ENCODE results near the gene THOC1. TPM values are rescaled to one million over a fixed set of nuclear protein-coding genes. Genes with fewer than 3 reads are reported as not detected.

THOC1 gene
- total RNA-seq, 4 donors from 2014 or later: 34.1 to 109 (median 42.5) TPM

- Histone ChIP-seq H3K27ac (peak overlapping the region; percentile 84 to 95 (median 92)), H3K4me3 (peak overlapping the region; percentile 59 to 84 (median 68)), H3K27me3 (no peaks in the 10 kb centered on the region), H3K9me3 (no peaks in the 10 kb centered on the region), H3K36me3 (peaks cover 0 to 11% (median 5%) of the 10 kb centered on the region in 4 donors), H3K4me1 (peaks cover 8 to 21% (median 18%) of the 10 kb centered on the region in 4 donors)
- no peak for DNase-seq
- in situ Hi-C loops (cut with MboI; ENCODE audit: low pct_ligation_motif_present in 1 of 4, low pct_unique_long_range_greater_than_20kb in 1 of 4, low sequenced_read_pairs in 3 of 4): no loop called here
- WGBS, 2 donors (ENCODE audit: low coverage in 1 of 2): 0% methylated on average over 3 to 9 of the region's 9 CpGs
- TF ChIP-seq CTCF (IDR thresholded peaks at IDR 0.05) (no peak), POLR2AphosphoS5 (IDR thresholded peaks at IDR 0.05) (no peak), EP300 (IDR thresholded peaks at IDR 0.05; ENCODE audit: low read depth) (no peak), POLR2A (IDR thresholded peaks at IDR 0.05) (no peak)
- intact Hi-C loops (cut with DNase I; ENCODE audit: low total_unique reads): no loop called here
Measured at GRCh38 chr18:267380-267687, 513 bp downstream of the THOC1 start.

- in situ Hi-C loops (cut with MboI; ENCODE audit: low pct_ligation_motif_present in 1 of 4, low pct_unique_long_range_greater_than_20kb in 1 of 4, low sequenced_read_pairs in 3 of 4): no loop called here
- no peak for TF ChIP-seq POLR2AphosphoS5 (IDR thresholded peaks at IDR 0.05)
- TF ChIP-seq EP300 (IDR thresholded peaks at IDR 0.05; ENCODE audit: low read depth): no peak
- TF ChIP-seq POLR2A (IDR thresholded peaks at IDR 0.05): no peak
- TF ChIP-seq CTCF (IDR thresholded peaks at IDR 0.05): no peak
- no peaks in the 10 kb centered on the region for H3K9me3 ChIP-seq
- H3K4me3 ChIP-seq: no peak overlapping the region
- H3K27ac ChIP-seq: no peak overlapping the region
- H3K36me3 ChIP-seq: peaks cover 0 to 43% (median 18%) of the 10 kb centered on the region in 4 donors
- 97 to 100% methylated on average over 2 of the region's 2 CpGs for WGBS, 2 donors (ENCODE audit: low coverage in 1 of 2)
- no peaks in the 10 kb centered on the region for H3K27me3 ChIP-seq
- intact Hi-C loops (cut with DNase I; ENCODE audit: low total_unique reads): no loop called here
- DNase-seq: no peak
- H3K4me1 ChIP-seq: peaks cover under 1 to 4% (median 2%) of the 10 kb centered on the region in 4 donors
Measured at GRCh38 chr18:261398-262073, 6.3 kb downstream of the THOC1 start.

- Histone ChIP-seq H3K4me1 (no peaks in the 10 kb centered on the region), H3K27ac (no peak overlapping the region), H3K9me3 (no peaks in the 10 kb centered on the region), H3K4me3 (no peak overlapping the region), H3K36me3 (peaks cover 0 to 49% (median 22%) of the 10 kb centered on the region in 4 donors), H3K27me3 (no peaks in the 10 kb centered on the region)
- intact Hi-C loops (cut with DNase I; ENCODE audit: low total_unique reads): no loop called here
- TF ChIP-seq POLR2AphosphoS5 (IDR thresholded peaks at IDR 0.05) (no peak), POLR2A (IDR thresholded peaks at IDR 0.05) (no peak), CTCF (IDR thresholded peaks at IDR 0.05) (no peak), EP300 (IDR thresholded peaks at IDR 0.05; ENCODE audit: low read depth) (no peak)
- in situ Hi-C loops (cut with MboI; ENCODE audit: low pct_ligation_motif_present in 1 of 4, low pct_unique_long_range_greater_than_20kb in 1 of 4, low sequenced_read_pairs in 3 of 4): no loop called here
- no peak for DNase-seq
- 78 to 95% methylated on average over 2 of the region's 2 CpGs for WGBS, 2 donors (ENCODE audit: low coverage in 1 of 2)
Measured at GRCh38 chr18:260547-260946, 7.3 kb downstream of the THOC1 start.

- in situ Hi-C loops (cut with MboI; ENCODE audit: low pct_ligation_motif_present in 1 of 4, low pct_unique_long_range_greater_than_20kb in 1 of 4, low sequenced_read_pairs in 3 of 4): no loop called here
- H3K36me3 ChIP-seq: peaks cover 0 to 91% (median 26%) of the 10 kb centered on the region in 4 donors
- WGBS, 2 donors (ENCODE audit: low coverage in 1 of 2): 93 to 95% methylated on average over 4 of the region's 4 CpGs
Measured at GRCh38 chr18:255171-255570, 12.7 kb downstream of the THOC1 start.

More at GRCh38 chr18:255171-255570, 12.7 kb downstream of the THOC1 start:
- Histone ChIP-seq H3K27ac (no peak overlapping the region), H3K27me3 (no peaks in the 10 kb centered on the region), H3K4me1 (no peaks in the 10 kb centered on the region), H3K9me3 (no peaks in the 10 kb centered on the region), H3K4me3 (no peak overlapping the region)
- no peak for TF ChIP-seq POLR2AphosphoS5 (IDR thresholded peaks at IDR 0.05)
- TF ChIP-seq POLR2A (IDR thresholded peaks at IDR 0.05): no peak
- no peak for TF ChIP-seq CTCF (IDR thresholded peaks at IDR 0.05)
- no peak for TF ChIP-seq EP300 (IDR thresholded peaks at IDR 0.05; ENCODE audit: low read depth)
- no peak for DNase-seq
- intact Hi-C loops (cut with DNase I; ENCODE audit: low total_unique reads): no loop called here

Measured in transverse colon (tissue), 4 donors.